SU-DHL-6 (cell line): ENCODE measurements around the gene NKX2-3.

ENCODE experiments used
- H2AFZ ChIP-seq: fragments of 200-600 bp; sonication (generic); 2 replicates; pipeline ENCODE4 v1.6.1; 2014; ENCODE audit warnings: low read depth, mild to moderate bottlenecking, moderate library complexity, mixed read lengths, antibody characterized with exemption, low read length; ENCODE audit not compliant: severe bottlenecking
- H3F3A ChIP-seq: fragments of 200-600 bp; shearing (Covaris generic); 2 replicates; pipeline ENCODE4 v1.6.0; 2016; ENCODE audit warnings: antibody characterized with exemption, mild to moderate bottlenecking; ENCODE audit not compliant: insufficient read depth
- H3K27ac ChIP-seq: fragments of 200-600 bp; sonication (generic); 2 replicates; pipeline ENCODE4 v1.5.1; 2016; ENCODE audit warnings: low read depth, mild to moderate bottlenecking, low read length, moderate library complexity, mixed read lengths
- H3K27me3 ChIP-seq: fragments of 200-600 bp; sonication (generic), shearing (Covaris generic); 2 replicates; pipeline ENCODE4 v1.6.0; 2014; ENCODE audit warnings: mild to moderate bottlenecking, low read length
- H3K36me3 ChIP-seq: fragments of 200-600 bp; sonication (generic); 2 replicates; pipeline ENCODE4 v1.6.1; 2014; ENCODE audit warnings: mild to moderate bottlenecking, low read length, mixed read lengths
- H3K4me2 ChIP-seq: fragments of 300-600, 200-600 bp; shearing (Covaris generic), sonication (generic); 2 replicates; pipeline ENCODE4 v1.6.0; 2014; ENCODE audit warnings: low read length, low read depth, mild to moderate bottlenecking; ENCODE audit not compliant: poor library complexity, severe bottlenecking
- H3K4me3 ChIP-seq: fragments of 200-600 bp; sonication (generic); 2 replicates; pipeline ENCODE4 v1.5.1; 2014; ENCODE audit warnings: antibody characterized with exemption, low read length, mild to moderate bottlenecking, mixed read lengths; ENCODE audit not compliant: insufficient read depth, poor library complexity, severe bottlenecking
- H3K79me2 ChIP-seq: fragments of 200-600 bp; sonication (generic); 2 replicates; pipeline ENCODE4 v1.6.1; 2014; ENCODE audit warnings: mild to moderate bottlenecking, low read length, moderate library complexity; ENCODE audit not compliant: insufficient read depth
- H3K9ac ChIP-seq: fragments of 200-600 bp; sonication (generic); 2 replicates; pipeline ENCODE4 v1.7.0; 2014; ENCODE audit warnings: mild to moderate bottlenecking, low read length
- H3K9me2 ChIP-seq: fragments of 200-600 bp; sonication (generic); replicated peaks from 2 replicates; pipeline ENCODE4 v1.6.1; 2014; ENCODE audit warnings: low read length; ENCODE audit not compliant: insufficient read depth
- H3K9me3 ChIP-seq: fragments of 200-600 bp; sonication (generic); 2 replicates; pipeline ENCODE4 v1.6.1; 2014; ENCODE audit warnings: low read length, mixed read lengths; ENCODE audit not compliant: insufficient read depth
- H4K20me1 ChIP-seq: fragments of 200-600 bp; sonication (generic); 2 replicates; pipeline ENCODE4 v1.6.1; 2014; ENCODE audit warnings: low read depth, mild to moderate bottlenecking, antibody characterized with exemption, low read length, moderate library complexity, mixed read lengths
- CTCF ChIP-seq: fragments of 200-600 bp; sonication (generic); IDR thresholded peaks from one replicate; pipeline ENCODE4 v1.5.1; 2017; ENCODE audit warnings: antibody characterized with exemption, mild to moderate bottlenecking, low read length, moderate library complexity; ENCODE audit not compliant: insufficient read depth, poor library complexity, severe bottlenecking
- EZH2phosphoT487 ChIP-seq: fragments of 200-600 bp; sonication (generic), shearing (Covaris generic); conservative IDR thresholded peaks from 2 replicates; pipeline ENCODE4 v1.6.1; 2018; ENCODE audit warnings: mild to moderate bottlenecking, antibody characterized with exemption, low read length, moderate library complexity, mixed read lengths

Gene NKX2-3

GRCh38 chr10:99527526-99528493 is 4.9 kb upstream of the NKX2-3 start:
- Histone ChIP-seq H3K27me3 (no peaks in the 10 kb centered on the region), H3K9me3 (no peaks in the 10 kb centered on the region), H3K4me2 (no peak overlapping the region), H3K27ac (no peak overlapping the region), H3K9me2 (no peaks in the 10 kb centered on the region), H2AFZ (no peak overlapping the region), H3F3A (no peaks in the 10 kb centered on the region), H3K36me3 (no peaks in the 10 kb centered on the region), H3K4me3 (no peak overlapping the region), H3K79me2 (no peaks in the 10 kb centered on the region), H3K9ac (no peak overlapping the region), H4K20me1 (no peaks in the 10 kb centered on the region)
- TF ChIP-seq CTCF = no peak

- no peaks in the 10 kb centered on the region for H4K20me1 ChIP-seq
- no peaks in the 10 kb centered on the region for H3K9me3 ChIP-seq
- no peaks in the 10 kb centered on the region for H3K79me2 ChIP-seq
- no peak overlapping the region for H3K9ac ChIP-seq
- TF ChIP-seq EZH2phosphoT487 = no peak
- no peak for TF ChIP-seq CTCF
- H3K4me3 ChIP-seq = no peak overlapping the region
- no peaks in the 10 kb centered on the region for H3F3A ChIP-seq
- H3K9me2 ChIP-seq = no peaks in the 10 kb centered on the region
- no peak overlapping the region for H2AFZ ChIP-seq
- no peak overlapping the region for H3K27ac ChIP-seq
- H3K27me3 ChIP-seq = no peaks in the 10 kb centered on the region
- H3K4me2 ChIP-seq = no peak overlapping the region
- H3K36me3 ChIP-seq = no peaks in the 10 kb centered on the region
Measured at GRCh38 chr10:99528494-99529441, 4.0 kb upstream of the NKX2-3 start.

- no peaks in the 10 kb centered on the region for H3F3A ChIP-seq
- no peaks in the 10 kb centered on the region for H3K27me3 ChIP-seq
- no peak for TF ChIP-seq CTCF
- no peak for TF ChIP-seq EZH2phosphoT487
- H2AFZ ChIP-seq = no peak overlapping the region
- H3K9me3 ChIP-seq = no peaks in the 10 kb centered on the region
- H3K9ac ChIP-seq = no peak overlapping the region
- no peaks in the 10 kb centered on the region for H4K20me1 ChIP-seq
- no peak overlapping the region for H3K27ac ChIP-seq
- no peak overlapping the region for H3K4me3 ChIP-seq
- no peaks in the 10 kb centered on the region for H3K79me2 ChIP-seq
- H3K9me2 ChIP-seq = no peaks in the 10 kb centered on the region
- H3K36me3 ChIP-seq = no peaks in the 10 kb centered on the region
- H3K4me2 ChIP-seq = no peak overlapping the region
Measured at GRCh38 chr10:99529591-99530107, 3.1 kb upstream of the NKX2-3 start.
